ENCODE results near the gene RPN1.

Gene RPN1

GRCh38 chr3:128578346-128578745 is 72.3 kb downstream of the RPN1 start:
- no peak for DNase-seq (ENCODE audit: low spot score)

GRCh38 chr3:128577711-128578110 is 72.9 kb downstream of the RPN1 start:
- DNase-seq (ENCODE audit: low spot score): no peak

- no peak for DNase-seq (ENCODE audit: low spot score)
These were observed 74.3 kb downstream of the RPN1 start for GRCh38 chr3:128576290-128576689.

- no peak for DNase-seq (ENCODE audit: low spot score)
These were observed 74.8 kb downstream of the RPN1 start for GRCh38 chr3:128575777-128576176.

GRCh38 chr3:128573707-128574162 is 76.9 kb downstream of the RPN1 start:
- DNase-seq (ENCODE audit: low spot score): no peak

- no peak for DNase-seq (ENCODE audit: low spot score)
These were observed 77.5 kb downstream of the RPN1 start for GRCh38 chr3:128573160-128573559.

GRCh38 chr3:128572644-128573105 is 77.9 kb downstream of the RPN1 start:
- DNase-seq (ENCODE audit: low spot score): peak; percentile 17

- no peak for DNase-seq (ENCODE audit: low spot score)
These were observed 78.6 kb downstream of the RPN1 start for GRCh38 chr3:128572013-128572412.

All from cerebellar cortex (tissue), 1 donor.